HepG2 (cell line): Measurements from ENCODE around the gene TRERF1. TPM values are rescaled to one million over a fixed set of nuclear protein-coding genes. Genes with fewer than 3 reads are reported as not detected.

Source experiments
- ATAC-seq: fragments of 200-7000 bp; cut with Tn5 transposase; 3 replicates; pipeline ENCODE4 v1.9.1; 2020; ENCODE audit warnings: mild to moderate bottlenecking, moderate library complexity
- BruUV-seq: library from RNA; stranded (reverse); fragments of 400-500 nt; replicated peaks from 2 replicates; lab custom pipeline; 2021; lab: Mats Ljungman, UMichigan
- CTCF ChIA-PET: fragments of 300-600 bp; formaldehyde crosslinking; extraction: SDS; loops from one replicate; lab custom pipeline; 2021; ENCODE audit warnings: low total read pairs, inconsistent platforms, low intra/inter-chr PET ratio; lab: Yijun Ruan, JAX
- POLR2A ChIA-PET: fragments of 350-600 bp; sonication (Branson Sonifier 250); formaldehyde crosslinking; loops from one replicate; lab custom pipeline; 2020; ENCODE audit warnings: antibody characterized with exemption, inconsistent platforms; lab: Yijun Ruan, JAX
- DNase-seq: peaks from one replicate; pipeline ENCODE4 v3.0.0-alpha.2; 2015; ENCODE audit warnings: low spot score
- FAIRE-seq: peaks from 3 replicates; lab custom pipeline; 2011; peaks lifted over from hg19 to GRCh38; lab: Jason Lieb, UNC
- H2AFZ ChIP-seq: one replicate; pipeline ENCODE4 v1.6.1; 2011; ENCODE audit warnings: low read length, inconsistent platforms
- H3K27ac ChIP-seq: fragments of 300-600 bp; 3 replicates; pipeline ENCODE4 v1.8.0; 2011; ENCODE audit warnings: mixed run types, mild to moderate bottlenecking, mixed read lengths, low read length, inconsistent platforms; ENCODE audit not compliant: insufficient read depth; ENCODE audit errors: extremely low read length
- H3K27me3 ChIP-seq, 2 experiments: fragments of 200-600 bp in 1 of 2; 2 replicates in 1 of 2; 3 replicates in 1 of 2; pipeline versions ENCODE4 v1.6.0 to v1.8.0; 2011; ENCODE audit warnings: low read length in 2 of 2, mild to moderate bottlenecking in 2 of 2, moderate library complexity in 2 of 2, inconsistent platforms in 1 of 2; ENCODE audit not compliant: insufficient read depth in 2 of 2, control insufficient read depth in 1 of 2
- H3K36me3 ChIP-seq, 2 experiments: fragments of 200-600 bp in 1 of 2; replicated peaks in 1 of 2; 2 replicates in 1 of 2; 3 replicates in 1 of 2; pipeline versions ENCODE4 v1.5.1 to v1.8.0; 2011; ENCODE audit warnings: low read length in 2 of 2, inconsistent platforms in 1 of 2; ENCODE audit not compliant: insufficient read depth in 2 of 2, control insufficient read depth in 1 of 2
- H3K4me1 ChIP-seq: 2 replicates; pipeline ENCODE4 v1.5.1; 2012; ENCODE audit warnings: low read length, inconsistent platforms; ENCODE audit not compliant: insufficient read depth
- H3K4me2 ChIP-seq: 2 replicates; pipeline ENCODE4 v1.6.0; 2011; ENCODE audit warnings: low read depth, low read length, inconsistent platforms
- H3K4me3 ChIP-seq, 3 experiments: fragments of 200-600 bp in 1 of 3; sonication (generic), shearing (Covaris generic) in 1 of 3; replicated peaks in 1 of 3; 2 replicates each; pipeline ENCODE4 v1.5.1; 2011 to 2016; ENCODE audit warnings: low read length in 3 of 3, inconsistent platforms in 2 of 3, low read depth in 2 of 3, mild to moderate bottlenecking in 2 of 3, control low read depth in 1 of 3, mixed read lengths in 1 of 3; ENCODE audit not compliant: insufficient read depth in 1 of 3
- H3K79me2 ChIP-seq: one replicate; pipeline ENCODE4 v1.6.1; 2011; ENCODE audit warnings: low read length, inconsistent platforms; ENCODE audit not compliant: insufficient read depth
- H3K9ac ChIP-seq: 2 replicates; pipeline ENCODE4 v1.6.0; 2011; ENCODE audit warnings: mild to moderate bottlenecking, low read depth, low read length, inconsistent platforms; ENCODE audit not compliant: insufficient read depth
- H3K9me3 ChIP-seq: 2 replicates; pipeline ENCODE4 v1.5.1; 2012; ENCODE audit warnings: mild to moderate bottlenecking, low read length
- H4K20me1 ChIP-seq: 2 replicates; pipeline ENCODE4 v1.6.0; 2011; ENCODE audit warnings: inconsistent platforms, mild to moderate bottlenecking, low read length, moderate library complexity; ENCODE audit not compliant: insufficient read depth
- AGO1 ChIP-seq: fragments of 200-400 bp; formaldehyde crosslinking; IDR thresholded peaks from 2 replicates; pipeline ENCODE4 v1.6.1; 2017; ENCODE audit warnings: mild to moderate bottlenecking, low read depth, low read length, moderate library complexity; ENCODE audit not compliant: poor library complexity, severe bottlenecking
- FOXC1 ChIP-seq: sonication (generic); formaldehyde crosslinking; IDR thresholded peaks from 2 replicates; pipeline ENCODE4 v1.8.0; 2022; ENCODE audit warnings: mild to moderate bottlenecking, missing genetic modification reagents, borderline replicate concordance
- HNF1B ChIP-seq: sonication (generic); formaldehyde crosslinking; IDR thresholded peaks from 2 replicates; pipeline ENCODE4 v1.5.1; 2020; ENCODE audit warnings: mild to moderate bottlenecking, moderate library complexity, missing genetic modification reagents
- KDM6A ChIP-seq: IDR thresholded peaks from 2 replicates; pipeline ENCODE4 v1.6.1; 2016; ENCODE audit warnings: low read depth
- MXD1 ChIP-seq: sonication (generic); formaldehyde crosslinking; IDR thresholded peaks from 2 replicates; pipeline ENCODE4 v1.4.0; 2020; ENCODE audit warnings: mild to moderate bottlenecking, missing genetic modification reagents
- POLR2A ChIP-seq, 2 experiments: IDR thresholded peaks; 2 replicates each; pipeline ENCODE4 v1.6.1; 2011; ENCODE audit warnings: low read depth in 2 of 2, low read length in 2 of 2, mild to moderate bottlenecking in 1 of 2, moderate library complexity in 1 of 2; ENCODE audit not compliant: insufficient read depth in 1 of 2
- RELA ChIP-seq: sonication (generic); formaldehyde crosslinking; IDR thresholded peaks from 2 replicates; pipeline ENCODE4 v1.4.0; 2020; ENCODE audit warnings: missing genetic modification reagents
- ZNF17 ChIP-seq: sonication (generic); formaldehyde crosslinking; IDR thresholded peaks from 2 replicates; pipeline ENCODE4 v1.5.0; 2020; ENCODE audit warnings: mild to moderate bottlenecking, missing genetic modification reagents
- ZNF335 ChIP-seq: sonication (generic); formaldehyde crosslinking; IDR thresholded peaks from 2 replicates; pipeline ENCODE4 v1.4.0; 2020; ENCODE audit warnings: missing genetic modification reagents
- WGBS: methylation state at CpG from one replicate; pipeline ENCODE4 v1.1.6; 2017; ENCODE audit warnings: low lambda C conversion rate; 5-methylcytosine and 5-hydroxymethylcytosine counted together
- in situ Hi-C: cut with HindIII; loops from 2 replicates; pipeline ENCODE4 v1.10.0; 2017; ENCODE audit warnings: low pct_unique_long_range_greater_than_20kb; ENCODE audit not compliant: extremely low pct_ligation_motif_present
- intact Hi-C: fragments of 100-400 bp; cut with micrococcal nuclease; formaldehyde crosslinking; loops from one replicate; pipeline ENCODE4 v1.10.0; 2022; ENCODE audit not compliant: unreplicated experiment
- polyA plus RNA-seq, 8 experiments: library from polyadenylated mRNA; depleted of rRNA in 3 of 8; stranded (reverse) in 7 of 8; unstranded in 1 of 8; fragments of >200 nt; fragmentation: Illumina TruSeq in 4 of 8; extraction: Trizol in 4 of 8; gene quantifications; 2 replicates each; pipeline versions ENCODE4 v1.2.1 to v1.2.3, GENCODE V29; 2011 to 2016; ENCODE audit warnings: low read depth in 4 of 8, missing spikeins in 1 of 8, mixed read lengths in 1 of 8; ENCODE audit not compliant: insufficient read depth in 1 of 8
- total RNA-seq, 5 experiments: library from RNA; depleted of rRNA; stranded (reverse); fragments of >200 nt; fragmentation: Illumina TruSeq; extraction: Trizol; gene quantifications; 2 replicates each; pipeline ENCODE4 v1.2.3, GENCODE V29; 2016; ENCODE audit warnings: low read depth in 1 of 5

Gene TRERF1
- total and polyA plus RNA-seq, 2 of the 13 experiments (the other 11 are each of a cell fraction or from before 2014, with no cell fraction given): 0.02 TPM; not detected in 1

GRCh38 chr6:42287756-42288155 lies 164.0 kb downstream of the TRERF1 start:
- no peak overlapping the region for H2AFZ ChIP-seq
- no peak for FAIRE-seq
- no peak for TF ChIP-seq ZNF335 (CRISPR knock-in tag)
- TF ChIP-seq HNF1B (CRISPR knock-in tag): no peak
- no peak for TF ChIP-seq POLR2A (IDR thresholded peaks at IDR 0.05; ENCODE audit: insufficient read depth in 1 of 2, low read depth in 2 of 2, low read length in 2 of 2)
- no peak for TF ChIP-seq MXD1 (CRISPR knock-in tag)
- TF ChIP-seq RELA: no peak
- no peak for TF ChIP-seq AGO1
- TF ChIP-seq, all 625 proteins: peak for 0
- no peaks in the 10 kb centered on the region for H3K79me2 ChIP-seq
- no peak overlapping the region for H3K4me2 ChIP-seq
- H4K20me1 ChIP-seq: no peaks in the 10 kb centered on the region
- no TSS peak for BruUV-seq
- H3K9me3 ChIP-seq: no peaks in the 10 kb centered on the region
- no peaks in the 10 kb centered on the region for H3K36me3 ChIP-seq
- no peak overlapping the region for H3K4me3 ChIP-seq
- no peak overlapping the region for H3K9ac ChIP-seq
- ATAC-seq (no peak), DNase-seq (no peak)
- H3K27me3 ChIP-seq: peaks cover 2 to 27% of the 10 kb centered on the region in 2 experiments; a peak in 3 of 5 replicates
- H3K4me1 ChIP-seq: peaks cover 9% of the 10 kb centered on the region; the same call in 1 of the 2 replicates
- in situ Hi-C loops (no loop called here), intact Hi-C loops (no loop called here)
- WGBS: 1% methylated on average over 2 of the region's 2 CpGs
- ChIA-PET CTCF (no interaction called here), POLR2A (no interaction called here)
- no peak overlapping the region for H3K27ac ChIP-seq

GRCh38 chr6:42281570-42281969 lies 170.2 kb downstream of the TRERF1 start:
- ChIA-PET POLR2A (no interaction called here), CTCF (no interaction called here)
- DNase-seq (no peak), ATAC-seq (no peak), FAIRE-seq (no peak)
- Histone ChIP-seq H2AFZ (no peak overlapping the region), H3K4me1 (peaks cover 9% of the 10 kb centered on the region; the same call in 1 of the 2 replicates), H4K20me1 (no peaks in the 10 kb centered on the region), H3K4me3 (no peak overlapping the region), H3K36me3 (no peaks in the 10 kb centered on the region), H3K27me3 (peaks cover 1 to 11% of the 10 kb centered on the region in 2 experiments; a peak in 4 of 5 replicates), H3K9ac (no peak overlapping the region), H3K79me2 (no peaks in the 10 kb centered on the region), H3K4me2 (no peak overlapping the region), H3K27ac (no peak overlapping the region), H3K9me3 (no peaks in the 10 kb centered on the region)
- no TSS peak for BruUV-seq
- intact Hi-C loops: no loop called here
- in situ Hi-C loops: no loop called here
- WGBS: 41% methylated on average over 7 of the region's 7 CpGs
- no peak for TF ChIP-seq ZNF17 (CRISPR knock-in tag)
- no peak for TF ChIP-seq FOXC1 (CRISPR knock-in tag)
- no peak for TF ChIP-seq KDM6A (CRISPR knock-in tag)
